Measurements from ENCODE around the gene PRKACA. TPM values are rescaled to one million over a fixed set of nuclear protein-coding genes. Genes with fewer than 3 reads are reported as not detected.
A peak's percentile ranks its signal among the peaks of the same experiment; 100 is the strongest.
"Not testable (repeated sequence)": the region's sequence is repeated elsewhere in the genome, so short reads cannot be mapped to it uniquely, and the experiment has no call there.

Gene PRKACA
- total RNA-seq, 1 experiment from 2014 or later = 25.0 TPM

DNA sequence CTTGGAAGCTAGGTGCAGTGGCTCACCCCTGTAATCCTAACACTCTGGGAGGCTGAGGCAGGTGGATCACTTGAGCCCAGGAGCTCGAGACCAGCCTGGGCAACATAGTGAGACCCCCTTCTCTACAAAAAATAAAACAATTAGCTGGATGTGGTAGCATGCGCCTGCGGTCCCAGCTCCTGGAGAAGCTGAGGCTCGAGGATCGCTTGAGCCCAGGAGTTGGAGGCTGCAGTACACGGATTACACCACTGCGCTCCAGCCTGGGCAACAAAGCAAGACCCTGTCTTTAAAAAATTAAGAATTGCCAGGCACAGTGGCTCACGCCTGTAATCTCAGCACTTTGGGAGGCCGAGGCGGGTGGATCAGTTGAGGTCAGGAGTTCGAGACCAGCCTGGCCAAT, 66.6 kb downstream of the PRKACA start:
- not testable (repeated sequence) for DNase-seq (ENCODE audit: low spot score)

DNA sequence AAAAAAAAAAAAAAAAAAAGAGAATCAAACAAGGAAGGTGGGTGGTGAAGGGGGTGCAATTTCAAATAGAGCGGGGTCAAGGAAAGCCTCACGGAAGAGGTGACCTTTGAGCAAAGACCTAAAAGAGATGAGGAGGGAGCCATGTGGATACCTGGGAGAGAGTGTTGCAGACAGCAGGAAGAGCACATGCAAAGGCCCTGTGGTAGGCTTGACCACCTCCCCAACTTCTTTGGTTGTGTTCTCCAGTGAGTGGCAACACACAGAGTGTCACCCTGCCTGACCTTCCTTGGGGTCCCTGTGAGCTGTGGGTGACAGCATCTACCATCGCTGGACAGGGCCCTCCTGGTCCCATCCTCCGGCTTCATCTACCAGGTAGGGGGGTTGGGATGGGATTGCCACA, 67.0 kb downstream of the PRKACA start:
- no peak for DNase-seq (ENCODE audit: low spot score)

DNA sequence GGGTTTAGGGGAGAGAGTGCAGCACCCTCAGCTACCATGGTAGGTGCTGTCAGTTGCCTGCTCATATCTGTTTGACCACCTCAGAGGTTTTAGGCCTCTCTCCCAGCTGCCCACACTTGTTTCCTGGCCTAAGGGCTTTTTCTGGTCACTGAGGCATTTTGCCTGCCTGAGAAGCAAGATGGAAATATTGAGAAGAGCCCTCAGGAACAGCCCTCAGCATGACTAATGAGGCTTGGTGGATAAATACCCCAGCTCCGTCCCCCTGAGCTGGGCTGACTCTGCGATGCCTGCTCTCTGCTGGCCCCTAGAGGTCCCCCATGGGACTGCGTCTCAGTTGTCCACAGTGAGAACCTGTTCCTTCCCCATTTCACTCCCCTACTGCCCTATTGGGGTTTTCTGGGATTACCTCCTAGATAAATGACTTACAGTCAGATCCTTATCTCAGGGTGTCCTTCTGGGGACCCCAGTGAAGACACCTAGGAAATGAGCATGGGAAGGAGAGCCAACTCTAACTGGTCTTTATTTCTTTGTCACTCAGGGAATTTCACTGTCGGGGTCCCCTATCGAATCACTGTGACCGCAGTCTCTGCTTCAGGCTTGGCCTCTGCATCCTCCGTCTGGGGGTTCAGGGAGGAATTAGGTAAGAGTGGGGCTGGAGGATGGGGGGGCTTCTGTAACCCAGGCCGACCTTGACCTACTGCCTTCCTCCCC, 69.0 kb downstream of the PRKACA start:
- DNase-seq (ENCODE audit: low spot score) = peak; percentile 63

GRCh38 chr19:14047866-14048265, 69.7 kb downstream of the PRKACA start:
- not testable (repeated sequence) for DNase-seq (ENCODE audit: low spot score)

GRCh38 chr19:14042659-14043608, 74.6 kb downstream of the PRKACA start:
- DNase-seq (ENCODE audit: low spot score) = peak; percentile 82

Other genes starting within 250 kb of the PRKACA start
- gene NANOS3, start 240.6 kb downstream of the PRKACA start, total RNA-seq (2014; rRNA removed; shearing (Covaris generic)) = not detected in 2 replicates
- gene BRME1, start 211.6 kb downstream of the PRKACA start, total RNA-seq (2014; rRNA removed; shearing (Covaris generic)) = 2.2 and 3.9 TPM in 2 replicates
- gene CC2D1A, start 211.6 kb downstream of the PRKACA start, total RNA-seq (2014; rRNA removed; shearing (Covaris generic)) = 36.0 and 39.6 TPM in 2 replicates
- 0.34 and 1.1 TPM in 2 replicates for gene PODNL1, start 179.3 kb downstream of the PRKACA start, total RNA-seq (2014; rRNA removed; shearing (Covaris generic))
- gene DCAF15, start 165.3 kb downstream of the PRKACA start, total RNA-seq (2014; rRNA removed; shearing (Covaris generic)) = 46.6 and 47.2 TPM in 2 replicates
- 6.0 and 6.2 TPM in 2 replicates for gene RFX1, start 111.4 kb downstream of the PRKACA start, total RNA-seq (2014; rRNA removed; shearing (Covaris generic))
- gene RLN3, start 89.6 kb downstream of the PRKACA start, total RNA-seq (2014; rRNA removed; shearing (Covaris generic)) = not detected in 2 replicates
- 0.10 TPM in 1 of 2 replicates, not detected in the other for gene IL27RA, start 86.0 kb downstream of the PRKACA start, total RNA-seq (2014; rRNA removed; shearing (Covaris generic))
- gene PALM3, start 55.7 kb downstream of the PRKACA start, total RNA-seq (2014; rRNA removed; shearing (Covaris generic)) = 0.08 and 0.20 TPM in 2 replicates
- gene MISP3, start 45.0 kb downstream of the PRKACA start, total RNA-seq (2014; rRNA removed; shearing (Covaris generic)) = 0.37 and 0.74 TPM in 2 replicates
- not detected in 2 replicates for gene C19orf67, start 32.0 kb downstream of the PRKACA start, total RNA-seq (2014; rRNA removed; shearing (Covaris generic))
- 71.7 and 89.0 TPM in 2 replicates for gene SAMD1, start 27.0 kb downstream of the PRKACA start, total RNA-seq (2014; rRNA removed; shearing (Covaris generic))
- gene ASF1B, start 18.8 kb upstream of the PRKACA start, total RNA-seq (2014; rRNA removed; shearing (Covaris generic)) = 95.9 and 102 TPM in 2 replicates
- gene ADGRL1, start 88.4 kb upstream of the PRKACA start, total RNA-seq (2014; rRNA removed; shearing (Covaris generic)) = 1.2 and 2.0 TPM in 2 replicates

All from HT-29 (cell line).